Measurements from ENCODE around the gene MRPL27.

GRCh38 chr17:50345432-50346312 is 27.3 kb downstream of the MRPL27 start, which contains the start of gene XYLT2:
- TF ChIP-seq CTCF (IDR thresholded peaks at IDR 0.05 in 8 of 11, conservative IDR thresholded peaks at IDR 0.05 in 3 of 11) = no peak
- TF ChIP-seq POLR2AphosphoS5 (IDR thresholded peaks at IDR 0.05) = peak; percentile 80 to 82 (median 80)
- TF ChIP-seq POLR2A (IDR thresholded peaks at IDR 0.05) = peak in 1 of 3 donors; percentile 2

Measured in spleen (tissue), 7 donors.